Breast epithelium (tissue), 3 donors: ENCODE data around the gene PPM1H.

Source experiments
- CTCF ChIP-seq, 3 donors: fragments of 450-650 bp; IDR thresholded peaks; one replicate each; pipeline ENCODE4 v1.5.1; 2016 to 2017; ENCODE audit warnings: antibody characterized with exemption in 3 of 3, mild to moderate bottlenecking in 3 of 3, moderate library complexity in 3 of 3
- POLR2A ChIP-seq: fragments of 450-650 bp; IDR thresholded peaks from one replicate; pipeline ENCODE4 v1.6.1; 2016; ENCODE audit warnings: antibody characterized with exemption, mild to moderate bottlenecking, moderate library complexity
- POLR2AphosphoS5 ChIP-seq, 3 donors: sonication (generic); formaldehyde crosslinking; IDR thresholded peaks; one replicate each; pipeline ENCODE4 v1.6.1; 2017; ENCODE audit warnings: antibody characterized with exemption in 3 of 3

DNA sequence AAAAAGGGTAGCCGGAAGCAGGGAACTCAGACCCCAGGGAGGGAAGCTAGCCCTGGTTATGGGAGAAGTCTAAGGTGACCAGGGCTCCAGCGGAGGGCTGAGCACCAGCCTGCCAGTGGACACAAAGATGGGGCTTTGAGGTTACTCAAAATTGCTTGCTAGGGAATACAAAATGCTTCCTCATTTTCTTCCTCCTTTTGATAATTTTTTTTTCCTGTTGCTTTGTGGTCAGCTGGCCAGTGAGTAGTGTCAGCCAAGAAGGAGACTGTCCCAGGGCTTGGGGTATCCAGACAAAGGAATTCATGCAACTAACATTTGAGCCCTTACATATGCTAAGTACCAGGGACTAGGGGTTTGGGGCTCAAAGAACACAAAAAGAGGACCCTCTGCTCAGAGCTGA, 206.2 kb downstream of the PPM1H start:
- TF ChIP-seq POLR2AphosphoS5 (IDR thresholded peaks at IDR 0.05) (no peak), CTCF (IDR thresholded peaks at IDR 0.05) (no peak), POLR2A (no peak)
